Breast epithelium (tissue), 3 donors: ENCODE measurements around the gene SNAPC4.

Experiments
- CTCF ChIP-seq, 3 donors: fragments of 450-650 bp; IDR thresholded peaks; one replicate each; pipeline ENCODE4 v1.5.1; 2016 to 2017; ENCODE audit warnings: antibody characterized with exemption in 3 of 3, mild to moderate bottlenecking in 3 of 3, moderate library complexity in 3 of 3
- POLR2AphosphoS5 ChIP-seq, 3 donors: sonication (generic); formaldehyde crosslinking; IDR thresholded peaks; one replicate each; pipeline ENCODE4 v1.6.1; 2017; ENCODE audit warnings: antibody characterized with exemption in 3 of 3

- TF ChIP-seq CTCF (IDR thresholded peaks at IDR 0.05) (no peak), POLR2AphosphoS5 (IDR thresholded peaks at IDR 0.05) (no peak)
Observed at GRCh38 chr9:136370687-136371532, 29.1 kb downstream of the SNAPC4 start.
